ENCODE results near the gene CUX1.

The CUX1 gene

GRCh38 chr7:101944611-101945010 lies 127.2 kb downstream of the CUX1 start:
- Histone ChIP-seq H2AFZ (ENCODE audit: low read depth) (no peak overlapping the region), H3K27ac (no peak overlapping the region), H3K27me3 (ENCODE audit: insufficient read depth, low read depth) (no peaks in the 10 kb centered on the region), H3K9ac (no peak overlapping the region), H3K36me3 (ENCODE audit: insufficient read depth) (no peaks in the 10 kb centered on the region), H4K20me1 (ENCODE audit: insufficient read depth) (peaks cover 4% of the 10 kb centered on the region; the same call in 1 of the 2 replicates), H3K4me1 (ENCODE audit: low read depth, poor library complexity, severe bottlenecking) (peaks cover 41% of the 10 kb centered on the region), H3K4me3 (IDR thresholded peaks at IDR 0.05; ENCODE audit: insufficient read depth, low read depth, low read length) (no peak overlapping the region), H3K4me2 (no peak overlapping the region), H3K79me2 (ENCODE audit: insufficient read depth, low read depth) (peaks cover 6% of the 10 kb centered on the region; the same call in 1 of the 2 replicates)
- TF ChIP-seq CTCF (conservative IDR thresholded peaks at IDR 0.05; ENCODE audit: low read depth, low read length) = no peak

GRCh38 chr7:101945034-101945758 lies 127.8 kb downstream of the CUX1 start:
- Histone ChIP-seq H3K4me1 (ENCODE audit: low read depth, poor library complexity, severe bottlenecking) (peaks cover 35% of the 10 kb centered on the region), H3K27ac (no peak overlapping the region), H3K4me2 (no peak overlapping the region), H3K79me2 (ENCODE audit: insufficient read depth, low read depth) (peaks cover 6% of the 10 kb centered on the region; the same call in 1 of the 2 replicates), H3K36me3 (ENCODE audit: insufficient read depth) (no peaks in the 10 kb centered on the region), H3K27me3 (ENCODE audit: insufficient read depth, low read depth) (no peaks in the 10 kb centered on the region), H2AFZ (ENCODE audit: low read depth) (no peak overlapping the region), H3K9ac (no peak overlapping the region), H4K20me1 (ENCODE audit: insufficient read depth) (peaks cover 4% of the 10 kb centered on the region; the same call in 1 of the 2 replicates), H3K4me3 (IDR thresholded peaks at IDR 0.05; ENCODE audit: insufficient read depth, low read depth, low read length) (no peak overlapping the region)
- no peak for TF ChIP-seq CTCF (conservative IDR thresholded peaks at IDR 0.05; ENCODE audit: low read depth, low read length)

- peaks cover 6% of the 10 kb centered on the region; the same call in 1 of the 2 replicates for H3K79me2 ChIP-seq (ENCODE audit: insufficient read depth, low read depth)
Measured at GRCh38 chr7:101947899-101948298, 130.5 kb downstream of the CUX1 start.

GRCh38 chr7:101948650-101949049 lies 131.2 kb downstream of the CUX1 start:
- Histone ChIP-seq H3K79me2 (ENCODE audit: insufficient read depth, low read depth) (no peaks in the 10 kb centered on the region), H3K27ac (no peak overlapping the region), H3K9ac (no peak overlapping the region), H4K20me1 (ENCODE audit: insufficient read depth) (no peaks in the 10 kb centered on the region), H3K36me3 (ENCODE audit: insufficient read depth) (no peaks in the 10 kb centered on the region), H3K4me2 (no peak overlapping the region), H2AFZ (ENCODE audit: low read depth) (no peak overlapping the region), H3K4me3 (IDR thresholded peaks at IDR 0.05; ENCODE audit: insufficient read depth, low read depth, low read length) (no peak overlapping the region), H3K27me3 (ENCODE audit: insufficient read depth, low read depth) (no peaks in the 10 kb centered on the region), H3K4me1 (ENCODE audit: low read depth, poor library complexity, severe bottlenecking) (peaks cover under 1% of the 10 kb centered on the region)
- no peak for TF ChIP-seq CTCF (conservative IDR thresholded peaks at IDR 0.05; ENCODE audit: low read depth, low read length)

More at GRCh38 chr7:101947899-101948298, 130.5 kb downstream of the CUX1 start:
- H2AFZ ChIP-seq (ENCODE audit: low read depth) = no peak overlapping the region
- H4K20me1 ChIP-seq (ENCODE audit: insufficient read depth) = no peaks in the 10 kb centered on the region
- no peak overlapping the region for H3K27ac ChIP-seq
- peaks cover 8% of the 10 kb centered on the region for H3K4me1 ChIP-seq (ENCODE audit: low read depth, poor library complexity, severe bottlenecking)
- H3K4me3 ChIP-seq (IDR thresholded peaks at IDR 0.05; ENCODE audit: insufficient read depth, low read depth, low read length) = no peak overlapping the region
- no peak overlapping the region for H3K9ac ChIP-seq
- H3K4me2 ChIP-seq = no peak overlapping the region
- no peaks in the 10 kb centered on the region for H3K27me3 ChIP-seq (ENCODE audit: insufficient read depth, low read depth)
- no peak for TF ChIP-seq CTCF (conservative IDR thresholded peaks at IDR 0.05; ENCODE audit: low read depth, low read length)
- no peaks in the 10 kb centered on the region for H3K36me3 ChIP-seq (ENCODE audit: insufficient read depth)

All from KMS-11 (cell line).